Bronchial epithelial cell (primary cell): Measurements from ENCODE around the gene ZNF511. TPM values are rescaled to one million over a fixed set of nuclear protein-coding genes. Genes with fewer than 3 reads are reported as not detected.

Experiments
- DNase-seq: peaks from one replicate; pipeline ENCODE4 v3.0.0-alpha.2; 2010; ENCODE audit warnings: low read depth
- FAIRE-seq: peaks from 2 replicates; lab custom pipeline; 2011; peaks lifted over from hg19 to GRCh38; lab: Jason Lieb, UNC
- H3K27me3 ChIP-seq: 2 replicates; pipeline ENCODE4 v1.5.1; 2011; ENCODE audit warnings: low read length; ENCODE audit not compliant: control insufficient read depth, insufficient read depth
- H3K36me3 ChIP-seq: 2 replicates; pipeline ENCODE4 v1.5.1; 2011; ENCODE audit warnings: low read length; ENCODE audit not compliant: control insufficient read depth, insufficient read depth
- H3K4me3 ChIP-seq: 2 replicates; pipeline ENCODE4 v1.5.1; 2011; ENCODE audit warnings: mild to moderate bottlenecking, low read depth, low read length, control low read depth
- CTCF ChIP-seq: IDR thresholded peaks from 2 replicates; pipeline ENCODE4 v1.5.1; 2011; ENCODE audit warnings: mild to moderate bottlenecking, moderate library complexity, low read length, control low read depth, inconsistent platforms; ENCODE audit not compliant: insufficient read depth, severe bottlenecking
- total RNA-seq: library from RNA; depleted of rRNA; stranded (reverse); fragments of >200 nt; gene quantifications from 2 replicates; pipeline ENCODE4 v1.2.1, GENCODE V29; 2014

The ZNF511 gene
- total RNA-seq, 1 donor from 2014 or later, result 23.2 TPM

- TF ChIP-seq CTCF, result no peak
- peak; percentile 28 for DNase-seq
- Histone ChIP-seq H3K4me3 (no peak overlapping the region), H3K27me3 (peaks cover 21% of the 10 kb centered on the region), H3K36me3 (no peaks in the 10 kb centered on the region)
- no peak for FAIRE-seq
Observed at GRCh38 chr10:133324198-133324792, 15.6 kb downstream of the ZNF511 start.

GRCh38 chr10:133324857-133325260 is 16.1 kb downstream of the ZNF511 start:
- H3K4me3 ChIP-seq, result no peak overlapping the region

GRCh38 chr10:133325440-133326222 is 16.9 kb downstream of the ZNF511 start:
- TF ChIP-seq CTCF, result no peak
- H3K27me3 ChIP-seq, result peaks cover 24% of the 10 kb centered on the region
- FAIRE-seq, result no peak
- peak overlapping the region; percentile 21 for H3K4me3 ChIP-seq
- no peak for DNase-seq
- H3K36me3 ChIP-seq, result no peaks in the 10 kb centered on the region

More at GRCh38 chr10:133324857-133325260, 16.1 kb downstream of the ZNF511 start:
- TF ChIP-seq CTCF, result no peak
- DNase-seq (no peak), FAIRE-seq (no peak)
- H3K27me3 ChIP-seq, result peaks cover 24% of the 10 kb centered on the region
- H3K36me3 ChIP-seq, result no peaks in the 10 kb centered on the region

- Histone ChIP-seq H3K4me3 (no peak overlapping the region), H3K36me3 (no peaks in the 10 kb centered on the region), H3K27me3 (peaks cover 24% of the 10 kb centered on the region)
- no peak for TF ChIP-seq CTCF
- FAIRE-seq (no peak), DNase-seq (no peak)
Observed at GRCh38 chr10:133326223-133326551, 17.5 kb downstream of the ZNF511 start.

- Histone ChIP-seq H3K27me3 (peaks cover 24% of the 10 kb centered on the region), H3K36me3 (no peaks in the 10 kb centered on the region), H3K4me3 (no peak overlapping the region)
- DNase-seq, result no peak
- no peak for TF ChIP-seq CTCF
- no peak for FAIRE-seq
Observed at GRCh38 chr10:133326745-133327650, 18.3 kb downstream of the ZNF511 start.
